Peyer's patch (tissue), 4 donors: ENCODE results near the gene GALNT9.
"Not testable (repeated sequence)": the region's sequence is repeated elsewhere in the genome, so short reads cannot be mapped to it uniquely, and the experiment has no call there.

Source experiments
- CTCF ChIP-seq, 6 experiments: fragments of 450-650 bp in 4 of 6; fragments of 200-600 bp in 2 of 6; sonication (generic) in 1 of 6; IDR thresholded peaks; one replicate each; pipeline ENCODE4 v1.5.1; 2017 to 2019; ENCODE audit warnings: antibody characterized with exemption in 6 of 6, mild to moderate bottlenecking in 3 of 6, moderate library complexity in 1 of 6
- POLR2A ChIP-seq, 2 donors: fragments of 450-650 bp; IDR thresholded peaks; one replicate each; pipeline ENCODE4 v1.5.1; 2017; ENCODE audit warnings: antibody characterized with exemption in 2 of 2, mild to moderate bottlenecking in 2 of 2, moderate library complexity in 2 of 2

GRCh38 chr12:132240669-132241007 is 88.8 kb downstream of the GALNT9 start:
- TF ChIP-seq CTCF, POLR2A (IDR thresholded peaks at IDR 0.05): not testable (repeated sequence)
